Ureter (tissue), 1 donor: ENCODE measurements around the gene VWA3A. TPM values are rescaled to one million over a fixed set of nuclear protein-coding genes. Genes with fewer than 3 reads are reported as not detected.
"Not testable (repeated sequence)": the region's sequence is repeated elsewhere in the genome, so short reads cannot be mapped to it uniquely, and the experiment has no call there.

Experiments
- DNase-seq: peaks from one replicate; pipeline ENCODE4 v3.0.0-alpha.2; 2020; ENCODE audit warnings: low spot score
- total RNA-seq: library from RNA; stranded (reverse); gene quantifications from one replicate; pipeline ENCODE4 v1.2.4, GENCODE V29; 2023
- donor health status: DM: yes; HTN: yes; CAD: no.

The VWA3A gene
- total RNA-seq, 1 donor from 2014 or later = 0.31 TPM

- no peak for DNase-seq
Measured at GRCh38 chr16:22086440-22086839, 5.9 kb upstream of the VWA3A start.

- DNase-seq = no peak
Measured at GRCh38 chr16:22088642-22089041, 3.7 kb upstream of the VWA3A start.

- DNase-seq = no peak
Measured at GRCh38 chr16:22089910-22090309, 2.4 kb upstream of the VWA3A start.

GRCh38 chr16:22091721-22092120, 620 bp upstream of the VWA3A start:
- DNase-seq = no peak

- DNase-seq = no peak
Measured at GRCh38 chr16:22093331-22093730, 990 bp downstream of the VWA3A start.

GRCh38 chr16:22093996-22094395, 1.7 kb downstream of the VWA3A start:
- no peak for DNase-seq

- DNase-seq = no peak
Measured at GRCh38 chr16:22098405-22099255, 6.3 kb downstream of the VWA3A start.

GRCh38 chr16:22099256-22099975, 7.1 kb downstream of the VWA3A start:
- no peak for DNase-seq

- no peak for DNase-seq
Measured at GRCh38 chr16:22103441-22103840, 11.1 kb downstream of the VWA3A start.

GRCh38 chr16:22109258-22109898, 17.0 kb downstream of the VWA3A start:
- no peak for DNase-seq

- not testable (repeated sequence) for DNase-seq
Measured at GRCh38 chr16:22111629-22112028, 19.3 kb downstream of the VWA3A start.

- no peak for DNase-seq
Measured at GRCh38 chr16:22116095-22116700, 23.9 kb downstream of the VWA3A start.

- no peak for DNase-seq
Measured at GRCh38 chr16:22117609-22118008, 25.3 kb downstream of the VWA3A start.

GRCh38 chr16:22120440-22120839, 28.1 kb downstream of the VWA3A start:
- no peak for DNase-seq

- DNase-seq = no peak
Measured at GRCh38 chr16:22122239-22122638, 29.9 kb downstream of the VWA3A start.

GRCh38 chr16:22123146-22123545, 30.8 kb downstream of the VWA3A start:
- no peak for DNase-seq

GRCh38 chr16:22123759-22124490, 31.6 kb downstream of the VWA3A start:
- DNase-seq = no peak

- DNase-seq = no peak
Measured at GRCh38 chr16:22124583-22125284, 32.4 kb downstream of the VWA3A start.

GRCh38 chr16:22126037-22126558, 33.8 kb downstream of the VWA3A start:
- no peak for DNase-seq

GRCh38 chr16:22128537-22128936, 36.2 kb downstream of the VWA3A start:
- not testable (repeated sequence) for DNase-seq

- no peak for DNase-seq
Measured at GRCh38 chr16:22130528-22130927, 38.2 kb downstream of the VWA3A start.
